NCI-H774 (cell line): ENCODE measurements around the gene ACTR6.

Source experiments
- DNase-seq: peaks from one replicate; lab custom pipeline; 2025; lab: John Stamatoyannopoulos, UW

Gene ACTR6

DNA sequence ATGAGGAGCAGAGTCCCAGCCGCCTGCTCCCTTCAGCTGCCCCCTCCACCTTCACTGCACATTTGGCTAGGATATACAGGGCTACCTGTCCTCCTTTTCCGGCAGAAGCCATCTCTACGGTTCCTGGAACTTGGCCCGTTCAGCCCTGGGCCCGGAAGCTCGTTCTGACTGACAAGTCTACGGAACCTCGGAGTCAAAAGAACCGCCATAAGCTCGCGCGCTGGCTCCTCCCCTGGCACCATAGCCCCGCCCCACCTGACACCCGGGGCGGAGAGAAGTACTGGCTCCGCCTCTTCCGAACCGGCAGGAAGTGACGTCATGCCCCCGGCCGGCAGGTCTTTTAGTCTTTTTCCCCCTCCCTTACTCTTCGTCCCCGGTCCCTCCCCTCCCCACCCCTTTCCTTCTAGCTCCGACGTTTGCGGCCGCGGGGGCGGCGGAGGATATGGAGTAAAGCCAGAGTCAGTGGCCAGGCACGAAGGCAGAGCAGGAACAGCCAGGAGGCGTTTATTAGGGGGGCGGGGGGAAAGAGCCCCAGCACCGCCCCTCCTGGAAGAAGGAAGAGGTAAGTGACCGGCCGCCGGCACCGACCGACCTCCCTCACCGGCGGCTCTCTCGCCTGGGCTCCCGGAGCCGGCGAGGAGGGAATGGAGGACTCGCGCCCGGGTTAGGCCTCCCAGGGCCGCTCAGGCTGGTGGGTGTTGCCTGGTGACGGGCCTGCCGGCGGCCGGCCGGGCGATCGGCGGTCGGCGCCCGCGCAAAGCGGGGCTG, 66.4 kb downstream of the ACTR6 start, which contains the start of the genes DEPDC4 and SCYL2:
Gene DEPDC4 (minus strand): TSS at position 245 of the 768 bp plus-strand sequence. CDS start 3 bp downstream, at position 242.
Gene SCYL2 (plus strand): TSS at position 343 of the 768 bp plus-strand sequence. CDS start 15,794 bp downstream, outside the sequence.
- peak; percentile 93 for DNase-seq

DNA sequence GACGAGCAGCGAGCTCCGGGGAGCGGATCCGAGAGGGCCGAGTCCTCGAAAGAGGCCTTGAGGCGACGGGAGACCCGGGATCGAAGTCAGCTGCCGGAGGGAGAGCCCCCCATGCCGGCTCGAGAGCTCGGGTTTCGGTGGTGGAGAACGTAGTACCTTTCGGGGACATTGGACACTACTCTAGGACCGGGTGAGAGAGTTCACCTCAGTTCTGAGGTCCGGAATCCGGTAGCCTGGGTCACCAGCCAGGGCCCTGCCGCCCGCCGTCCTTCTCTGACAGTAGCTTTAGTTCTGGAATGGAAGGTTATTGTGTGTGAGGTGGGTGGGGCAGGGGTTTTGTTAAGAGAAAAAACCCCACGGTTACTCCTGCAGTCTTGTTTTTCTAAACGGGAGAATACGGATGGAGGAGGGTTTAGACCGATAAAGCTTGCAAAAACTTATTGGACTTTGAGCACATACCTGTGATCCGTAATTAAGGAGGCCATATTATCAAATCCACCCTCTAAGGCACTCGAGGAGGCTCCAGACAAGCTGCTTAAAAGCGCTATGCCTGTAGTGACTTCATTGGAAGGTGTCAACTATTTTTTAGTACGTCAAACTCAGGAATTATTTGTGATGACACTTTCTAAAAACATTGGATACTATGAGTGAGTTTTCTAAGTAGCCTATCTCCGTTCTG, 67.1 kb downstream of the ACTR6 start:
- DNase-seq = no peak

DNA sequence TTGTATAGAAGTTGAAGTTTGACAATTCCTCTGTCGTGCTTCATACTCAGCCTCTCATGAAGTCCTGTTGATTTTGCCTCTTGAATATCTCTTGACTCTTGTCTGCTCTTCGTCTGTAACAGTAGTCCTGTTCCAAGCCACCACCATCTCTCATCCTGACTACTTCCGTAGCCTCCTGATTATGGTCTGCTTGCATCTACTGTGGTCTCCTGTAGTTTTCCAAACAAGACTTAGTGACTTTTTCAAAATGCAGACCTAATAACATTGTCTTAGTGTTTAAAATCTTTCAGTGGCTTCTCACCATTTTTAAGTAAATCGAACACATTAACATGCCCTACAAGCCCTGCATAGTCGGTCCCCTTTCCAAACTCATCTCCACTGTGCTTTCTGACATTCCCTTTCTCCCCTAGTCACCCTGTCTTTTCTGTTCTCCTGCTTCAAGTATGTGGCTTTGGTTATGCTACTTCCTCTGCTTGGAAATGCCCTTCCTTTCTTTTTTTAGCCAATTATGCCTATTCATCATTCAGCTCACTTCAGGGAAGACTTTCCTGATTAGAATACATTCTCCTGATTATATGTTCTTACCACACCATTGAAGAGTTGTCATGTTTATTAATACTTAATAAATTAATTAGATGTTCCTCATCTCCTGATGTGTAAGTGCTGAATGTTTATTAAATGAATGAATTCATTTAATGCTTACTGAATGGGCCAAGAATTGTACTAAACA, 68.4 kb downstream of the ACTR6 start:
- no peak for DNase-seq

DNA sequence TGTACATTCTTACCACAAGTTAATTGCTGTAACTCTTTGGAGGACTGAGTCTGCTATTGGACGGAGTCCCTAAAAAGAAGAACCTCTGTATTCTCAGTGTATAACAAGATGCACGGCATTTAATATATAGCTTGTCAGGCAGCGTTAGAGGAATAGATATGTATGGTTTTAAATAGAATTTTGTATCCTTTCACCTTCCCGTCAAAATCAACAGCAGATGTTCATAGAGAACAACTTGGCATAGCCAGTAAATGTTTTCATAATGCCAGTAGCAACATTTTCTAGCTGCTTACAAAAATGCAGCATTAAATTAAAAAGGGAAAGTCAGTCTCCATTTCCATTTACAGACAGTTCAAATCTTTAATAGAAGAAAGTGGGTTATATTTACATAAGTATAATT, 73.2 kb downstream of the ACTR6 start:
- DNase-seq = no peak
